Liver (tissue), 9 donors: Measurements from ENCODE around the gene HMSD. TPM values are rescaled to one million over a fixed set of nuclear protein-coding genes. Genes with fewer than 3 reads are reported as not detected.

ENCODE experiments used
- DNase-seq: peaks from one replicate; pipeline ENCODE4 v3.0.0-alpha.2; 2017; ENCODE audit warnings: low spot score
- H3K27ac ChIP-seq, 2 donors: one replicate each; pipeline ENCODE4 v1.7.0; 2013; ENCODE audit warnings: inconsistent platforms in 2 of 2, low read length in 2 of 2, control low read depth in 1 of 2, low read depth in 1 of 2, mild to moderate bottlenecking in 1 of 2
- H3K27me3 ChIP-seq, 4 donors: one replicate each; pipeline versions ENCODE4 v1.6.1 to v1.7.0; 2013; ENCODE audit warnings: low read length in 3 of 4, inconsistent platforms in 1 of 4, mild to moderate bottlenecking in 1 of 4, moderate library complexity in 1 of 4; ENCODE audit not compliant: control insufficient read depth in 4 of 4, insufficient read depth in 4 of 4
- H3K36me3 ChIP-seq, 4 donors: one replicate each; pipeline versions ENCODE4 v1.6.1 to v1.7.0; 2013; ENCODE audit warnings: low read length in 3 of 4, mild to moderate bottlenecking in 3 of 4, low read depth in 1 of 4, moderate library complexity in 1 of 4; ENCODE audit not compliant: control insufficient read depth in 4 of 4, insufficient read depth in 3 of 4
- H3K4me1 ChIP-seq, 4 donors: one replicate each; pipeline versions ENCODE4 v1.6.1 to v1.7.0; 2013; ENCODE audit warnings: low read length in 3 of 4, mild to moderate bottlenecking in 3 of 4, moderate library complexity in 1 of 4; ENCODE audit not compliant: control insufficient read depth in 4 of 4, insufficient read depth in 4 of 4
- H3K4me3 ChIP-seq, 3 donors: one replicate each; pipeline versions ENCODE4 v1.6.1 to v1.7.0; 2013; ENCODE audit warnings: low read length in 3 of 3, control low read depth in 1 of 3, low read depth in 1 of 3, mild to moderate bottlenecking in 1 of 3
- H3K9ac ChIP-seq, 2 donors: one replicate each; pipeline ENCODE4 v1.7.0; 2013; ENCODE audit warnings: low read length in 2 of 2, mild to moderate bottlenecking in 2 of 2, moderate library complexity in 2 of 2, control low read depth in 1 of 2, low read depth in 1 of 2
- H3K9me3 ChIP-seq, 4 donors: one replicate each; pipeline versions ENCODE4 v1.6.1 to v1.7.0; 2013; ENCODE audit warnings: low read length in 3 of 4; ENCODE audit not compliant: control insufficient read depth in 4 of 4
- EGR1 ChIP-seq, 2 donors: IDR thresholded peaks; 2 replicates each; pipeline ENCODE4 v1.6.1; 2016 to 2018; ENCODE audit warnings: antibody characterized with exemption in 2 of 2, low read depth in 2 of 2
- FOXA1 ChIP-seq: IDR thresholded peaks from 2 replicates; pipeline ENCODE4 v1.6.1; 2016; ENCODE audit warnings: antibody characterized with exemption
- FOXA2 ChIP-seq: IDR thresholded peaks from 2 replicates; pipeline ENCODE4 v1.6.1; 2016; ENCODE audit warnings: antibody characterized with exemption
- GABPA ChIP-seq, 2 donors: IDR thresholded peaks in 1 of 2; conservative IDR thresholded peaks in 1 of 2; 2 replicates each; pipeline ENCODE4 v1.6.1; 2016; ENCODE audit warnings: antibody characterized with exemption in 2 of 2, mild to moderate bottlenecking in 1 of 2, moderate library complexity in 1 of 2
- HNF4A ChIP-seq, 2 donors: conservative IDR thresholded peaks; 2 replicates each; pipeline ENCODE4 v1.6.1; 2016; ENCODE audit warnings: antibody characterized with exemption in 2 of 2, mild to moderate bottlenecking in 2 of 2
- HNF4G ChIP-seq: IDR thresholded peaks from 2 replicates; pipeline ENCODE4 v1.6.1; 2016; ENCODE audit warnings: antibody characterized with exemption
- JUND ChIP-seq, 2 donors: IDR thresholded peaks; 2 replicates each; pipeline ENCODE4 v1.6.1; 2016; ENCODE audit warnings: antibody characterized with exemption in 2 of 2
- NR2F2 ChIP-seq: IDR thresholded peaks from 2 replicates; pipeline ENCODE4 v1.6.1; 2016; ENCODE audit warnings: antibody characterized with exemption
- RAD21 ChIP-seq, 2 donors: IDR thresholded peaks; 2 replicates each; pipeline ENCODE4 v1.6.1; 2016; ENCODE audit warnings: antibody characterized with exemption in 2 of 2, mild to moderate bottlenecking in 2 of 2
- RXRA ChIP-seq, 2 donors: IDR thresholded peaks; 2 replicates each; pipeline ENCODE4 v1.6.1; 2017 to 2018; ENCODE audit warnings: antibody characterized with exemption in 2 of 2, mild to moderate bottlenecking in 1 of 2
- SP1 ChIP-seq: IDR thresholded peaks from 2 replicates; pipeline ENCODE4 v1.6.1; 2018; ENCODE audit warnings: antibody characterized with exemption, mild to moderate bottlenecking
- TAF1 ChIP-seq: conservative IDR thresholded peaks from 2 replicates; pipeline ENCODE4 v1.6.1; 2016; ENCODE audit warnings: antibody characterized with exemption, mild to moderate bottlenecking
- YY1 ChIP-seq: IDR thresholded peaks from 2 replicates; pipeline ENCODE4 v1.6.1; 2016; ENCODE audit warnings: antibody characterized with exemption, mild to moderate bottlenecking
- WGBS: extraction: QIAGEN DNeasy Blood & Tissue Kit; methylation state at CpG from one replicate; pipeline ENCODE4 v1.1.7; 2013; 5-methylcytosine and 5-hydroxymethylcytosine counted together
- polyA plus RNA-seq, 2 donors: library from polyadenylated mRNA; stranded (reverse) in 1 of 2; unstranded in 1 of 2; fragments of 200-250 nt in 1 of 2; fragments of >200 nt in 1 of 2; fragmentation: Nextera tagmentation in 1 of 2; extraction: Ambion mirVana in 1 of 2; gene quantifications; one replicate each; pipeline versions ENCODE4 v1.2.1 to v1.2.3, GENCODE V29; 2013 to 2015
- total RNA-seq, 2 donors: library from RNA; depleted of rRNA; stranded (reverse); fragments of >200 nt; gene quantifications; one replicate each; pipeline ENCODE4 v1.2.3, GENCODE V29; 2014
- TF ChIP-seq, protein P1 (sequence below): IDR thresholded peaks from 2 replicates; pipeline ENCODE4 v1.6.1; 2016; ENCODE audit warnings: antibody characterized with exemption
- TF ChIP-seq, protein P2 (sequence below): IDR thresholded peaks from 2 replicates; pipeline ENCODE4 v1.6.1; 2016; ENCODE audit warnings: antibody characterized with exemption
- TF ChIP-seq, protein P3 (sequence below): IDR thresholded peaks from 2 replicates; pipeline ENCODE4 v1.6.1; 2016; ENCODE audit warnings: antibody characterized with exemption, mild to moderate bottlenecking
- TF ChIP-seq, protein P4 (sequence below): IDR thresholded peaks from 2 replicates; pipeline ENCODE4 v1.6.1; 2016; ENCODE audit warnings: antibody characterized with exemption
- TF ChIP-seq, protein P5 (sequence below): fragments of 150-350 bp; IDR thresholded peaks from 2 replicates; pipeline ENCODE4 v1.5.1; 2017; ENCODE audit warnings: improper control_type of control experiment, low read depth, low read length; ENCODE audit not compliant: missing input control
- donor health status: healthy.
- donor health status: healthy.
- donor health status: healthy.
- donor health status: healthy.
- donor health status: healthy.

The HMSD gene
- total and polyA plus RNA-seq, 4 donors = 0.13 to 0.28 (median 0.14) TPM; not detected in 1

DNA sequence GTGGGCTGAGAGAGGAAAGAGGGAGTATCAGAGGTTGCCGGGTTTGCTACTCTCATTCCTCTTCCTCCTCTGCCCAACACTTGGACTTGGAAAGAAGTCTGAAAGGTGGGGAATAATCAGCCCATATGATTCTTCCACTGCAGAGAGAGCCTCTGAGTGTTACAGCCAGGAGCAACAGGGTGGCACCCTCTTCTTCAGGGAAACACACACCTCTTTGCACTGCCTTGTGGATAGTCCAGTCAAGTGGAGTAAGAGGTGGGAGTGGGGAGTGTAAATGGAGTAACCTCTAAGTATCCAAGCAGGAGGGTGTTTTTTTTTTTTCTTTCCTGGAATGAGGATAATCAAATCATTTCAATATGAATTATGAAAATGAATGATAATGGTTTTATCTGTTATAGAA, 11.8 kb downstream of the HMSD start:
- Histone ChIP-seq H3K27ac (no peak overlapping the region), H3K9ac (no peak overlapping the region), H3K9me3 (no peaks in the 10 kb centered on the region), H3K4me1 (peaks cover 7 to 22% (median 18%) of the 10 kb centered on the region in 4 donors), H3K27me3 (no peaks in the 10 kb centered on the region), H3K4me3 (no peak overlapping the region), H3K36me3 (no peaks in the 10 kb centered on the region)
- DNase-seq = no peak
- 84% methylated on average over 1 of the region's 1 CpG for WGBS
- TF ChIP-seq, protein P1, sequence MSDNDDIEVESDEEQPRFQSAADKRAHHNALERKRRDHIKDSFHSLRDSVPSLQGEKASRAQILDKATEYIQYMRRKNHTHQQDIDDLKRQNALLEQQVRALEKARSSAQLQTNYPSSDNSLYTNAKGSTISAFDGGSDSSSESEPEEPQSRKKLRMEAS = no peak
- no peak for TF ChIP-seq JUND (IDR thresholded peaks at IDR 0.05)
- no peak for TF ChIP-seq SP1
- no peak for TF ChIP-seq FOXA1
- no peak for TF ChIP-seq HNF4G
- TF ChIP-seq HNF4A (conservative IDR thresholded peaks at IDR 0.05) = no peak
- TF ChIP-seq, protein P2, sequence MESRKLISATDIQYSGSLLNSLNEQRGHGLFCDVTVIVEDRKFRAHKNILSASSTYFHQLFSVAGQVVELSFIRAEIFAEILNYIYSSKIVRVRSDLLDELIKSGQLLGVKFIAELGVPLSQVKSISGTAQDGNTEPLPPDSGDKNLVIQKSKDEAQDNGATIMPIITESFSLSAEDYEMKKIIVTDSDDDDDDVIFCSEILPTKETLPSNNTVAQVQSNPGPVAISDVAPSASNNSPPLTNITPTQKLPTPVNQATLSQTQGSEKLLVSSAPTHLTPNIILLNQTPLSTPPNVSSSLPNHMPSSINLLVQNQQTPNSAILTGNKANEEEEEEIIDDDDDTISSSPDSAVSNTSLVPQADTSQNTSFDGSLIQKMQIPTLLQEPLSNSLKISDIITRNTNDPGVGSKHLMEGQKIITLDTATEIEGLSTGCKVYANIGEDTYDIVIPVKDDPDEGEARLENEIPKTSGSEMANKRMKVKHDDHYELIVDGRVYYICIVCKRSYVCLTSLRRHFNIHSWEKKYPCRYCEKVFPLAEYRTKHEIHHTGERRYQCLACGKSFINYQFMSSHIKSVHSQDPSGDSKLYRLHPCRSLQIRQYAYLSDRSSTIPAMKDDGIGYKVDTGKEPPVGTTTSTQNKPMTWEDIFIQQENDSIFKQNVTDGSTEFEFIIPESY = no peak
- TF ChIP-seq, protein P3, sequence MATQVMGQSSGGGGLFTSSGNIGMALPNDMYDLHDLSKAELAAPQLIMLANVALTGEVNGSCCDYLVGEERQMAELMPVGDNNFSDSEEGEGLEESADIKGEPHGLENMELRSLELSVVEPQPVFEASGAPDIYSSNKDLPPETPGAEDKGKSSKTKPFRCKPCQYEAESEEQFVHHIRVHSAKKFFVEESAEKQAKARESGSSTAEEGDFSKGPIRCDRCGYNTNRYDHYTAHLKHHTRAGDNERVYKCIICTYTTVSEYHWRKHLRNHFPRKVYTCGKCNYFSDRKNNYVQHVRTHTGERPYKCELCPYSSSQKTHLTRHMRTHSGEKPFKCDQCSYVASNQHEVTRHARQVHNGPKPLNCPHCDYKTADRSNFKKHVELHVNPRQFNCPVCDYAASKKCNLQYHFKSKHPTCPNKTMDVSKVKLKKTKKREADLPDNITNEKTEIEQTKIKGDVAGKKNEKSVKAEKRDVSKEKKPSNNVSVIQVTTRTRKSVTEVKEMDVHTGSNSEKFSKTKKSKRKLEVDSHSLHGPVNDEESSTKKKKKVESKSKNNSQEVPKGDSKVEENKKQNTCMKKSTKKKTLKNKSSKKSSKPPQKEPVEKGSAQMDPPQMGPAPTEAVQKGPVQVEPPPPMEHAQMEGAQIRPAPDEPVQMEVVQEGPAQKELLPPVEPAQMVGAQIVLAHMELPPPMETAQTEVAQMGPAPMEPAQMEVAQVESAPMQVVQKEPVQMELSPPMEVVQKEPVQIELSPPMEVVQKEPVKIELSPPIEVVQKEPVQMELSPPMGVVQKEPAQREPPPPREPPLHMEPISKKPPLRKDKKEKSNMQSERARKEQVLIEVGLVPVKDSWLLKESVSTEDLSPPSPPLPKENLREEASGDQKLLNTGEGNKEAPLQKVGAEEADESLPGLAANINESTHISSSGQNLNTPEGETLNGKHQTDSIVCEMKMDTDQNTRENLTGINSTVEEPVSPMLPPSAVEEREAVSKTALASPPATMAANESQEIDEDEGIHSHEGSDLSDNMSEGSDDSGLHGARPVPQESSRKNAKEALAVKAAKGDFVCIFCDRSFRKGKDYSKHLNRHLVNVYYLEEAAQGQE = no peak
- TF ChIP-seq RXRA (IDR thresholded peaks at IDR 0.05) = no peak
- no peak for TF ChIP-seq YY1
- TF ChIP-seq, protein P4, sequence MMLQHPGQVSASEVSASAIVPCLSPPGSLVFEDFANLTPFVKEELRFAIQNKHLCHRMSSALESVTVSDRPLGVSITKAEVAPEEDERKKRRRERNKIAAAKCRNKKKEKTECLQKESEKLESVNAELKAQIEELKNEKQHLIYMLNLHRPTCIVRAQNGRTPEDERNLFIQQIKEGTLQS = no peak
- no peak for TF ChIP-seq FOXA2
- no peak for TF ChIP-seq GABPA (IDR thresholded peaks at IDR 0.05 in 1 of 2, conservative IDR thresholded peaks at IDR 0.05 in 1 of 2)
- no peak for TF ChIP-seq NR2F2
- no peak for TF ChIP-seq EGR1 (IDR thresholded peaks at IDR 0.05; ENCODE audit: low read depth in 2 of 2)
- TF ChIP-seq, protein P5, sequence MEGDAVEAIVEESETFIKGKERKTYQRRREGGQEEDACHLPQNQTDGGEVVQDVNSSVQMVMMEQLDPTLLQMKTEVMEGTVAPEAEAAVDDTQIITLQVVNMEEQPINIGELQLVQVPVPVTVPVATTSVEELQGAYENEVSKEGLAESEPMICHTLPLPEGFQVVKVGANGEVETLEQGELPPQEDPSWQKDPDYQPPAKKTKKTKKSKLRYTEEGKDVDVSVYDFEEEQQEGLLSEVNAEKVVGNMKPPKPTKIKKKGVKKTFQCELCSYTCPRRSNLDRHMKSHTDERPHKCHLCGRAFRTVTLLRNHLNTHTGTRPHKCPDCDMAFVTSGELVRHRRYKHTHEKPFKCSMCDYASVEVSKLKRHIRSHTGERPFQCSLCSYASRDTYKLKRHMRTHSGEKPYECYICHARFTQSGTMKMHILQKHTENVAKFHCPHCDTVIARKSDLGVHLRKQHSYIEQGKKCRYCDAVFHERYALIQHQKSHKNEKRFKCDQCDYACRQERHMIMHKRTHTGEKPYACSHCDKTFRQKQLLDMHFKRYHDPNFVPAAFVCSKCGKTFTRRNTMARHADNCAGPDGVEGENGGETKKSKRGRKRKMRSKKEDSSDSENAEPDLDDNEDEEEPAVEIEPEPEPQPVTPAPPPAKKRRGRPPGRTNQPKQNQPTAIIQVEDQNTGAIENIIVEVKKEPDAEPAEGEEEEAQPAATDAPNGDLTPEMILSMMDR = no peak
- TF ChIP-seq RAD21 (IDR thresholded peaks at IDR 0.05) = no peak
- TF ChIP-seq TAF1 = no peak
